Posterior cingulate gyrus (tissue), 11 donors: Measurements from ENCODE around the gene MAEA.

Source experiments
- DNase-seq, 10 donors: peaks; one replicate each; pipeline versions ENCODE4 v3.0.0 to v3.0.0-alpha.2; 2020 to 2021; ENCODE audit warnings: mixed read lengths in 3 of 10
- intact Hi-C: fragments of 100-400 bp; cut with DNase I; formaldehyde crosslinking; loops from one replicate; pipeline ENCODE4 v1.15.1; 2023

Gene MAEA

GRCh38 chr4:1297023-1297395, 7.3 kb downstream of the MAEA start:
- intact Hi-C loops = no loop called here
- peak in 2 of 10 donors; percentile 68 to 77 for DNase-seq

- peak in 2 of 10 donors; percentile 52 to 64 for DNase-seq
- intact Hi-C loops = no loop called here
These were observed 8.0 kb downstream of the MAEA start for GRCh38 chr4:1297456-1298325.

GRCh38 chr4:1298461-1298860, 8.8 kb downstream of the MAEA start:
- intact Hi-C loops = no loop called here

GRCh38 chr4:1299301-1299860, 9.7 kb downstream of the MAEA start:
- DNase-seq = peak in 3 of 10 donors; percentile 14 to 66 (median 63)
- intact Hi-C loops = no loop called here

More at GRCh38 chr4:1298461-1298860, 8.8 kb downstream of the MAEA start:
- peak in 3 of 10 donors; percentile 8 to 69 (median 33) for DNase-seq

GRCh38 chr4:1300466-1301455, 11.1 kb downstream of the MAEA start:
- intact Hi-C loops = loop anchor here (10.0 kb wide), 1 partner anchor 256 kb away; no protein-coding TSS in a partner anchor
- DNase-seq = peak in 9 of 10 donors; percentile 27 to 93 (median 66)

GRCh38 chr4:1302159-1302558, 12.5 kb downstream of the MAEA start:
- intact Hi-C loops = loop anchor here (10.0 kb wide), 1 partner anchor 257 kb away; no protein-coding TSS in a partner anchor
- no peak for DNase-seq

GRCh38 chr4:1305261-1305711, 15.6 kb downstream of the MAEA start:
- DNase-seq = peak in 3 of 10 donors; percentile 52 to 59 (median 57)
- intact Hi-C loops = loop anchor here (10.0 kb wide), 1 partner anchor 260 kb away; no protein-coding TSS in a partner anchor

GRCh38 chr4:1305781-1306455, 16.2 kb downstream of the MAEA start:
- peak in 3 of 10 donors; percentile 37 to 54 (median 39) for DNase-seq
- intact Hi-C loops = loop anchor here (10.0 kb wide), 1 partner anchor 261 kb away; no protein-coding TSS in a partner anchor

- intact Hi-C loops = loop anchor here (10.0 kb wide), 1 partner anchor 263 kb away; no protein-coding TSS in a partner anchor
- DNase-seq = peak in 3 of 10 donors; percentile 46 to 77 (median 55)
These were observed 18.5 kb downstream of the MAEA start for GRCh38 chr4:1307951-1308735.

GRCh38 chr4:1309261-1310010, 19.7 kb downstream of the MAEA start:
- peak; percentile 79 to 98 (median 84) for DNase-seq
- intact Hi-C loops = loop anchor here (10.0 kb wide), 1 partner anchor 265 kb away; no protein-coding TSS in a partner anchor

GRCh38 chr4:1310031-1310795, 20.5 kb downstream of the MAEA start:
- intact Hi-C loops = no loop called here
- peak in 4 of 10 donors; percentile 6 to 67 (median 60) for DNase-seq

GRCh38 chr4:1310796-1311631, 21.3 kb downstream of the MAEA start:
- intact Hi-C loops = no loop called here
- peak in 3 of 10 donors; percentile 57 to 84 (median 82) for DNase-seq

GRCh38 chr4:1312821-1313640, 23.3 kb downstream of the MAEA start:
- intact Hi-C loops = no loop called here
- DNase-seq = peak in 3 of 10 donors; percentile 35 to 70 (median 48)

GRCh38 chr4:1315306-1315705, 25.6 kb downstream of the MAEA start:
- intact Hi-C loops = no loop called here
- peak in 2 of 10 donors; percentile 77 to 84 for DNase-seq

- DNase-seq = peak in 3 of 10 donors; percentile 59 to 77 (median 71)
- intact Hi-C loops = no loop called here
These were observed 26.3 kb downstream of the MAEA start for GRCh38 chr4:1315836-1316536.
